Raji (cell line): ENCODE results near the gene SLC1A2.
A peak's percentile ranks its signal among the peaks of the same experiment; 100 is the strongest.

ENCODE experiments used
- POLR2A ChIP-seq: IDR thresholded peaks from 2 replicates; pipeline ENCODE4 v1.6.1; 2011; ENCODE audit warnings: low read depth, low read length, control low read depth; ENCODE audit not compliant: insufficient read depth

The SLC1A2 gene

DNA sequence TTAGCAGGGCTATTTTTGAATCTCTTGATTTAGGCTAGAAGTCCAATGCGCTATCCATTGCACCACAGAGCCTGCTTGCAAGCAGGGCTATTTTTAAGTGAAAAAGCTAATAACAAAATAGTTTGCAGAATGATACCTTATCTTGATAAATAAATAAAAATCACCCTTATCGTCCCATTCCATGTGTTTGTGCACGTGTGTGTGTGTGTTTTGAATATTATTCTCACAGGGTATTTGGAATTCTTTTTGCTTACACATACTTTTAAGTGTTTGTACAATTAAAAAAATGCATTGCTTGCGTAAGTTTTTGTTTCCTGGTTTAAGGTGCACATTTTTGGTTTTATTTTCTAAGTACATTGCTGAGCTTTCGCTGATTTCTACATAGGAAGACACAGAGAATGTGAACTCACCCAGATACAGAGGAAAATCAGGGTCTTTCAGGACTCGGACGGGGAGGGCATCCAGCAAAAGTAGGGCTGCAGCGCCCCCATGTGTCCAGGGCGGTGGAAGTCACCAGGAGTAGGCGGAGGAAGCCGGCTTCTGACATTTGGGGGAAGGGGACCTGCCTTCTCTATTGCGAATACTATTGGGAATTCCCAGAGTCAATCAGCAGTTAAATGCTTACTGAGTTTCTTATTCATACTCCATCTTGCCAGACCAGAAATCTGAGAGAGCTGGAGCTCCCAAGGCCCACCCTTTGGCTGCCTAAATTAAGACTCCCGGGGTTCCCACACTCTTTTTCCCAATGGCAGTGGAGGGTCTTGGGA, 27.3 kb downstream of the SLC1A2 start:
- TF ChIP-seq POLR2A = no peak

DNA sequence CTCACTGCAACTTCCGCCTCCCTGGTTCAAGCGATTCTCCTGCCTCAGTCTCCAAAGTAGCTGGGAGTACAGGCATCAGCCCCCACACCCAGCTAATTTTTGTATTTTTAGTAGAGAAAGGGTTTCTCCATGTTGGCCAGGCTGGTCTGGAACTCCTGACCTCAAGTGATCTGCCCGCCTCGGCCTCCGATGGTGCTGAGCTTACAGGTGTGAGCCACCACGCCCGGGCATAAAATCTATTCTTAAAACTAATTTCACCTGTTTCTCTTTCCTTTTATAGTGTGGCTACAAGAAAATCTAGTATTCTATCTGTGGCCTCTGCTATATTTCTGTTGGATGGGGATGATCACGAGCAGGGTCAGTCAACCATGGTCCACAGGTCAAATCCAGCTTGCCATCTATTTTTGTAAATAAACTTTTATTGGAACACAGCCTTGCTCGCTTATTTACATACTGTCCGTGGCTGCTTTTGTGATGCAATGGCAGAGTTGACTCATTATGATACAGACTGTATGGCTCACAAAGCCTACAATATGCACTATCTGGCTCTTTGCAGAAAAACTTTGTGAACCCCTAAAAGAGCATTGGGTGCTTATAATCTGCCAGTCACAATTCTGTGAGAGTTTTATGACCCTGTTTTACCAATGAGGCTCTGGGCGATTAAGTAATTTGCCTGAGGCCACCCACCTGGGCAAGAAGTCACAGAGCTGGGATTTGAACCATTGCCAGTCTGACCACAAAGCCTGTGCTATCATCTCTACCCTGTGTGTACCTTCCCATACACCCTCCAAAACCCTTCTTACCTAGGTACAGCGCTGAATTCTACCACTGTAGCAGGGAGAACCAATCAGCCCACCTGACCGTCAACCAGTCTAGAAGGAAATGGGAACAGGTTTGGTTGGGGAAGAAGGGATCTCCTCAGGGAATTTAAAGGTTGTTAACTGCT, 28.3 kb downstream of the SLC1A2 start:
- TF ChIP-seq POLR2A = peak; percentile 9; the same call in 1 of the 2 replicates

DNA sequence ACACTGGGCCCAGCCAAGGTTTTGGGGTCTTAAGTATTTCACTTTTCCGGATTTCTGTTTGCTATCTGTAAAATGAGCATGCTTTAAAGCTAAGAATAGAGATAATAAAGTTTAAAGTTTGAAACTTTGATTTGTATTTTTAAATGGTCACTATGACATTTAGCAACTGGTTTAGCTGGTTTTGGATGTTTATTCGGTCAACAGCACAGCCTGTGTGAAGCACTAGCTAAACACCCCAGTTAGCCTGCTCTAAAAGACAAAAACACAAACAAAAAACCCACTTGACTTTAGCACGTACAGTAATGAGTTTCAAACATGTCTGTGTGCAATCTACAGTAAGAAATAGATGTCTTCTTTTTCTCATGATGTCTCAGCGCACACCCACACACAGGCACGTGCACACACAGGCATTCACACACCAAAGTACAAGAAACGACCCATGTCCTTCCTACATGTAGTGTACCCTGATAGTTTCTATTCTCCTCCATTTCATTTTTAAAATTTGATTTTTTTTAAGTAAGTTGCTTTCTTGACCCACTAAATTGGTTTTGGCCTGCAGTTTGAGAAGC, 29.4 kb downstream of the SLC1A2 start:
- no peak for TF ChIP-seq POLR2A

DNA sequence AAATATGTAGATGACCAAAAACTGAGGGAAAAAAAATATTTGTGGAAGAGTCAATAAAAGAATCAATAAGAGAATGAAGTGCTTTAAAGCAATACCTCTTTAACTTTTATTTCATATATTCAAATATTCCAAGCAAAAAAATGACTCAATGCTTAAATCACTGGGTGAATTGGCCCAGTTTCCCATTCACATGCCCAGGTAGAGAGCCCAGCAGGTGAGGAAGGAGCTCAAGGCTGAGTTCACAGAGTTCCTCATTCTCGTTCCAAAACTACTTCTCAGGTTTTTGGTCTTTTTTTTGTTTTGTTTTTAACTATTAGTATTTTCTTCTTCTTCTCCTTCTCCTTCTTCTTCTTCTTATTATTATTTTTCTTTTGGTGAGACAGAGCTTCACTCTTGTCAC, 30.2 kb downstream of the SLC1A2 start:
- TF ChIP-seq POLR2A = no peak

DNA sequence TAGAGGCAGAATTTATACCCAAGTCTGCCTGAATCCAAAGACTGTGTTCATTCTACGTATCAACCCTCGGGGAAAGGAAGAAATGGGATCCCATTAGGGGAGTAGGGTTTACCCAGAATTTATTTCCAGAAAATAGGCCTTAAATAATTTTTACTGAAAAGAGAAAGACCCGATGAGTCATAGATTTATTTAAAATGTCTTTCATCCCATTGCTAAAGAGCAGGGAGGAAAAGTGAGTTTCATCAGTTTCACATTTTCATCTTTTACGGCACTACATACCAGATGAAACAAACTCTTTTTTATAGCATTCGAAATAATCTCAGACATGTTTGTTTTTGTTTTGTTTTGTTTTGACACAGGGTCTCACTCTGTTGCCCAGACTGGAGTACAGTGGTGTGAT, 31.3 kb downstream of the SLC1A2 start:
- TF ChIP-seq POLR2A = no peak

DNA sequence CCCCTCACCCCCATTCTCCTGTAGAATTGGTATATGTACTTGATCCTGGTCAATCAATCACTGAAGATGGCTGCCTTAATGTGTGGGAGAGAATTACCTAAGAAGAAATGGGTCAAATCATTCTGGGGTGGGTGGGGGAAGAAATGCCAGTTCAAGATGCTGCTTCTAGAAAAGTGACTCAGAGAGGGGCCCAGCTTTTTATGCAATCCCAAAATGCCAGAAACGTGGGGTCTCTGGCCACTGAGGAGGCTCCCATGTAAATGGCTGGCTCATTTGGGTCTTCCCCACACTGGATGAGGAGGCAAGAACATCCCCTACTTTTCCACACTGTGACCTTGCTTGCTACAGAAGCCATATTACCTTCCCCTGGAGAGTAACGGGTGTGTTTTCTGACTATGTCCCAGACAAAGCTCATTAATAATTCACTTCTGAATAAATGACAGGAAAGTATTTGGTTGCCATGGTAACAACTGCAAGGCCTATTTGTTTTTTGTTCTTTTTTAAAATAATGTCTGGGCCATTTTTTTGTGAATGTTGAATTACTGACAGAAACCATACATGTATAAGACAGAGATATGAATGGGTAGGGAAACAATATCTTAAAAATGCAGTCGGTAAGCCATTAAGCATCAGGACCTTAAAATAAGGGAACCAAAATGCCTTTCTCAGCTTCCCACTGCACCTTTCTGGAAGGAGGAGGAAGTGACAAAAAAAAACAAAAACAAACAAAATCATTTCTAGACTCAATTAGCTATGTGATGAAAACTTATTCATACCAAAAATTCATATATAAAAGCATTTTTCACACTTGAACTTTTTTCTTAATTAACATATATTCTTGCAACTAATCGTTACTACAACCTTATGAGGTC, 32.0 kb downstream of the SLC1A2 start:
- no peak for TF ChIP-seq POLR2A

DNA sequence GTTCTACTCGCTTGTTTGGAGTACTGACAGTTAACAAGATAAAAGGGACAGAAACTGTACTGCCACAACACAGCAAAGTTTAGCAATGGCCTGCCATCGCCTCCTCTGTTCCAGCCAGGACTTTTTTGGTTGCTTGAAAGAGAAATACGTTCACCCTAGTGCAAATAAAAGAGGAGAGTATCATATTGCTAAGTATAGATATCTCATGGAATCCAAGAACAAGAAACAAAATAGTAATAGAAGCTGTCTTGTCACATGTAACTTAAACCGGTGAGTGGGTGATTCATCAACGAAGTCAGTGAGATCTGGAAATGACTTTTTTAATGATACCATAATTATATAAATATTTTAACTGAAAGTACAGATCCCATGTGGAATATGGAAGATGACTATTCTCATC, 35.4 kb downstream of the SLC1A2 start:
- no peak for TF ChIP-seq POLR2A

DNA sequence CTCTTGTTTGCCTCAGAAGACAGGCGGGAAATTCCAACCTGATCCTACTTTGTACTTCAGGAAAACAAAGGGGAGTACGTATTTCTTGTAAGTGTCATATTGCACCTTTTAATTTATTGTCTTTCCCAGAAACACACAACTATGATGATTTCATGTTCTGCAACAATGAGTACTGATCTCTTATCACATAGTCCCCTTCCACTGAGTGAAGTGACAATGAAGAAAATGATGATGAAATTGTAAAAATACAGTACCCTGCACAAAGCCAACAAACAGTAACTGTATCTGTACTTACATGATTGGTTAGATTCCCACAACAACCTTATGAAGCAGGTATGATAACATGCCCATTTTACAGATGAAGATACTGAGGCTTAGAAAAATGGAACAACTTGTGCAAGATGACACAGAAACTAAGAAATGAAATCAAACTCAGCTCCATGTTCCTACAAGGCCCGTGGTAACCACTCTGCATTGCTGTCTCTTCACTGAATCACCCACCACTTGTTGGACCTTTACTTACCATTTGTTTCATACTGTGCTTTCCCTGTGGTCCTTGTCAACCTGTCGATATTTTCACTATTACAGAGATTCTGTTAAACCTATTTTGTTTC, 37.5 kb downstream of the SLC1A2 start:
- TF ChIP-seq POLR2A = no peak

DNA sequence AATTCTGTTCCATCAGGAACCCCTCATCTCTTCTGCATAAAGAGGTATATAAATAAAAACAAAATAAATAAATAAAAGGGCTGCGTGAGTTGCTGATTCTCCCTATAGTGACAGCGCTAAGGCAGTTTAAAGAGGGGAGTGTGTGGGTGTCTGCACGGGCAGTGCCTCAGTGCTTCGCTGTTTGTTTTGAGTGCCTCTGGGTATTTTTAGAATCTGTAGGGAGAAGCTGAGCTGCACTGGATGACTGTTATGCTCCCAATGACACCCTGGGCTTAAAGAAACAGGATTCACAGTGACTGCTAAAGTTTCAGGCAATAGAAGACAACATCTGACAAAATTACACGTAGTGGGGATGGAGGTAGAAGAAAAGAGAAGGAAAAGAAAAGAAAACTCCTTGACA, 38.8 kb downstream of the SLC1A2 start:
- no peak for TF ChIP-seq POLR2A

DNA sequence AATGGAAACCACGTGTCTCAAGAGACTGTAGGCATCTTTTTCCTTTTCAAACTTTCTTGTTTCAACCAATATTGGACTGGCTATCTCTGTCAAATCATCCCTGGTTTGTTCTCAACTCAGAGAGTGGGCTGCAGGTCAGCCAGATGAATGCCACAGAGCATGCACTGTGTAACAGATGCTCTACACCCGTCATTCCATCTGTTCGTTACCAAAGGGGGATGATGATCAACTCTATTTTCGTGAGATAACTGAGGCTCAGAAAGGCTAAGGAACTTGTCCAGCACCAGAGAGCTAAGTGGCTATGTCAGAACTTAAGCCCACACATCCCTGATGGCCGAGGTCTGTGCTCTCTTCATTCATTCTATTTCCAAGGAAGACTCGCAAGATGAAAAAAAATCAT, 42.1 kb downstream of the SLC1A2 start:
- TF ChIP-seq POLR2A = no peak

DNA sequence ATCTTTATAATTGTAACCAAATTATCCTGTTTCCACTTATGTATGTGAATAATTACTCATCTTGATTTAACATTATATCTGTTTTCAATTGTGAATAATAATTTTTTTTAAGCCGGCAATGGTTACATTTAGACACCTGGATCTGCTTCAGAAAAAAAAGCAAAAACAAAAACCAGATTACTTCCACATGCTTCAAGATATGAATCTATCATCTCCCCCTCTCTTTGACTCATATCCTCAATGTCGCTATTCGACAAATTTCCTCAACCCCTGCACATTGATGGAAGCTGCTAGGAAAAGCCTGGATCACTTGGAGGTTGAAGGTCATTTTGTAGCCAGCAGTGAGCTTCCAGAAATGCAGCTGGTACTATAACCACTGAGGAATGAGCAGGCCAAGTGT, 42.7 kb downstream of the SLC1A2 start:
- TF ChIP-seq POLR2A = no peak

DNA sequence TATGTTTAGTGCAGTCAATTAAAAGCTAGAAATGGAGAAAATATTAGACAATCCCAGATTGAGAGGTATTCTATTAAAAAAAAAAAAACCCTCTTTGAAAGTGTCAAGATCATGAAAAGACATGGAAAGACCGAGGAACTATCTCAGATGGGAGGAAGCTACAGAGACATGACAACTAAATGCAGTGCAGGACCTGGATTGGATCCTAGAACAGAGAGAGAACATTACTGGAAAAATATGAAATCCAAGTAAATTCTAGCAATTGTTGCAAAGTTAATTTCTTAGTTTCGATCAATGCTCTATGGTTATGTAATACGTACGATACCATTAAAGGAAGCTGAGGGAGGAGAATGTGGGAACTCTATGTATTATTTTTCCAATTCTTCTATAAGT, 43.2 kb downstream of the SLC1A2 start:
- TF ChIP-seq POLR2A = no peak

DNA sequence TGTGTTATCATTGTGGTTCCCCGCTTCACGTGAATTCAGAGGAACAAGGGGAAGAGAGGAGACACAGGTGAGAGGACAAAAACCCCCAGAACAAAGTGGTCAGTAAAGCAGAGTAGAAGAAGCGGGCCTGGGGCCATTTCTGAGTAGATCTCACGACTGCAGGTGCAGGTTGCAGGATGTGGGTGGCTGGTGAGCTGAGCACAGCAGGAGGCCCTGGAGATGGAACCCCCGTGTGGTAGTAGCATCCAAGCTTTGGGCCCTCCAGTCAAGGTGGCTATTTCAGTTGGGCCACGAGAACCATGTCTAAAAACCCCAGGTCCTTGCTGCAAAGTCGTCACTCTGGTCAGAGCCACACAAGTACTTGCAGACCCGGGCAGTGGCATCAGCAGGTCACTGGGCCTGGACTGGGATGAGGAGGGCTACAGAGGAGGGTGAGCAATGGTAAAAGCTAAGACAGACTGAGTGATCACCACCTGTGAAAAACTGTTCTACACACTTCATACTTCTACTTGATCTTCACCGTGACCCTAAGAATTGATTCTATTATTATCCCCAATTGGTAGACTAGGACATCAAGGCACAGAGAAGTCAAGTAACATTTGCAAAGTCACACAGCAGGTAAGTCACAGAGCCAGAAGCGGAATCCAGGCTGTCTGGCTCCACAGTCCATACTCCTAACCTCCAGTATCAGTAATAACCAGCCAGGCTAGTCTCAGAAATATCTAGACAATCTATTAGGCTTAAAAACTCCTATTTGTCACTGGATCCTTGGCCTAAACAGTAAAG, 43.8 kb downstream of the SLC1A2 start:
- TF ChIP-seq POLR2A = no peak
